ENCODE results near the gene SCAPER.

The SCAPER gene

GRCh38 chr15:76546805-76547204 is 358.3 kb downstream of the SCAPER start:
- Histone ChIP-seq H3K9me3 (ENCODE audit: insufficient read depth, low read length) (peaks cover 11% of the 10 kb centered on the region; the same call in 1 of the 2 replicates), H3K36me3 (replicated peaks; ENCODE audit: low read depth, low read length) (peaks cover 22% of the 10 kb centered on the region), H3K4me2 (ENCODE audit: low read length) (peak overlapping the region; percentile 58), H3K4me1 (ENCODE audit: low read length) (peaks cover 42% of the 10 kb centered on the region), H3K9ac (ENCODE audit: low read length) (peak overlapping the region; percentile 63), H3K27ac (ENCODE audit: low read length) (peak overlapping the region; percentile 95), H3K4me3 (ENCODE audit: low read length) (peak overlapping the region; percentile 29), H2AFZ (ENCODE audit: low read depth, low read length) (peak overlapping the region; percentile 13; the same call in 1 of the 2 replicates), H4K20me1 (ENCODE audit: insufficient read depth, low read length) (no peaks in the 10 kb centered on the region), H3K79me2 (ENCODE audit: low read length) (no peaks in the 10 kb centered on the region), H3K27me3 (ENCODE audit: low read depth, low read length) (no peaks in the 10 kb centered on the region)
- TF ChIP-seq EZH2phosphoT487 (IDR thresholded peaks at IDR 0.05; ENCODE audit: low read depth), result no peak
- no peak for TF ChIP-seq CTCF (IDR thresholded peaks at IDR 0.05; ENCODE audit: low read depth, low read length)

- TF ChIP-seq CTCF (IDR thresholded peaks at IDR 0.05; ENCODE audit: low read depth, low read length), result no peak
- no peak for TF ChIP-seq EZH2phosphoT487 (IDR thresholded peaks at IDR 0.05; ENCODE audit: low read depth)
- Histone ChIP-seq H2AFZ (ENCODE audit: low read depth, low read length) (no peak overlapping the region), H3K4me2 (ENCODE audit: low read length) (peak overlapping the region; percentile 2; the same call in 1 of the 2 replicates), H3K9me3 (ENCODE audit: insufficient read depth, low read length) (no peaks in the 10 kb centered on the region), H3K4me3 (ENCODE audit: low read length) (no peak overlapping the region), H3K27ac (ENCODE audit: low read length) (peak overlapping the region; percentile 23), H3K27me3 (ENCODE audit: low read depth, low read length) (no peaks in the 10 kb centered on the region), H4K20me1 (ENCODE audit: insufficient read depth, low read length) (no peaks in the 10 kb centered on the region), H3K9ac (ENCODE audit: low read length) (no peak overlapping the region), H3K36me3 (replicated peaks; ENCODE audit: low read depth, low read length) (no peaks in the 10 kb centered on the region), H3K4me1 (ENCODE audit: low read length) (peaks cover 49% of the 10 kb centered on the region), H3K79me2 (ENCODE audit: low read length) (no peaks in the 10 kb centered on the region)
These were observed 371.1 kb downstream of the SCAPER start for GRCh38 chr15:76533995-76534394.

GRCh38 chr15:76533060-76533820 is 371.9 kb downstream of the SCAPER start:
- Histone ChIP-seq H3K4me2 (ENCODE audit: low read length) (peak overlapping the region; percentile 50), H3K27ac (ENCODE audit: low read length) (peak overlapping the region; percentile 23), H3K36me3 (replicated peaks; ENCODE audit: low read depth, low read length) (no peaks in the 10 kb centered on the region), H3K4me3 (ENCODE audit: low read length) (no peak overlapping the region), H4K20me1 (ENCODE audit: insufficient read depth, low read length) (no peaks in the 10 kb centered on the region), H3K9me3 (ENCODE audit: insufficient read depth, low read length) (no peaks in the 10 kb centered on the region), H3K79me2 (ENCODE audit: low read length) (no peaks in the 10 kb centered on the region), H3K9ac (ENCODE audit: low read length) (peak overlapping the region; percentile 25), H3K27me3 (ENCODE audit: low read depth, low read length) (no peaks in the 10 kb centered on the region), H3K4me1 (ENCODE audit: low read length) (peaks cover 49% of the 10 kb centered on the region), H2AFZ (ENCODE audit: low read depth, low read length) (peak overlapping the region; percentile 75; the same call in 1 of the 2 replicates)
- no peak for TF ChIP-seq EZH2phosphoT487 (IDR thresholded peaks at IDR 0.05; ENCODE audit: low read depth)
- no peak for TF ChIP-seq CTCF (IDR thresholded peaks at IDR 0.05; ENCODE audit: low read depth, low read length)

- Histone ChIP-seq H3K27ac (ENCODE audit: low read length) (no peak overlapping the region), H3K4me2 (ENCODE audit: low read length) (no peak overlapping the region), H2AFZ (ENCODE audit: low read depth, low read length) (no peak overlapping the region), H3K9me3 (ENCODE audit: insufficient read depth, low read length) (no peaks in the 10 kb centered on the region), H4K20me1 (ENCODE audit: insufficient read depth, low read length) (no peaks in the 10 kb centered on the region), H3K9ac (ENCODE audit: low read length) (no peak overlapping the region), H3K4me1 (ENCODE audit: low read length) (peaks cover 34% of the 10 kb centered on the region), H3K4me3 (ENCODE audit: low read length) (no peak overlapping the region), H3K27me3 (ENCODE audit: low read depth, low read length) (no peaks in the 10 kb centered on the region), H3K36me3 (replicated peaks; ENCODE audit: low read depth, low read length) (no peaks in the 10 kb centered on the region), H3K79me2 (ENCODE audit: low read length) (no peaks in the 10 kb centered on the region)
- TF ChIP-seq EZH2phosphoT487 (IDR thresholded peaks at IDR 0.05; ENCODE audit: low read depth), result no peak
- no peak for TF ChIP-seq CTCF (IDR thresholded peaks at IDR 0.05; ENCODE audit: low read depth, low read length)
These were observed 375.2 kb downstream of the SCAPER start for GRCh38 chr15:76529911-76530310.

Measured in OCI-LY3 (cell line).